Calu3 (cell line): ENCODE data around the gene DLL1. TPM values are rescaled to one million over a fixed set of nuclear protein-coding genes. Genes with fewer than 3 reads are reported as not detected.

Experiments
- BruUV-seq: library from RNA; stranded (reverse); fragments of 400-500 nt; replicated peaks from 2 replicates; lab custom pipeline; 2021; lab: Mats Ljungman, UMichigan
- CTCF ChIA-PET: fragments of 300-600 bp; sonication (Branson Sonifier 250); formaldehyde crosslinking; loops from one replicate; lab custom pipeline; 2022; ENCODE audit warnings: antibody characterized with exemption; lab: Charles Lee
- DNase-seq: peaks from one replicate; pipeline ENCODE4 v3.0.0; 2022
- H3K27ac Mint-ChIP-seq: one replicate; pipeline ENCODE4 v1.8.0; 2022; ENCODE audit warnings: mixed read lengths; ENCODE audit not compliant: unreplicated experiment
- H3K27me3 Mint-ChIP-seq: one replicate; pipeline ENCODE4 v1.8.0; 2022; ENCODE audit warnings: mixed read lengths; ENCODE audit not compliant: unreplicated experiment
- H3K36me3 Mint-ChIP-seq: one replicate; pipeline ENCODE4 v1.8.0; 2022; ENCODE audit warnings: mild to moderate bottlenecking, moderate library complexity, mixed read lengths; ENCODE audit not compliant: insufficient read depth, unreplicated experiment
- H3K4me1 Mint-ChIP-seq: one replicate; pipeline ENCODE4 v1.8.0; 2022; ENCODE audit warnings: mild to moderate bottlenecking, low read depth, mixed read lengths; ENCODE audit not compliant: unreplicated experiment
- H3K4me3 Mint-ChIP-seq: one replicate; pipeline ENCODE4 v1.8.0; 2022; ENCODE audit warnings: mild to moderate bottlenecking, low read depth, moderate library complexity, mixed read lengths; ENCODE audit not compliant: unreplicated experiment
- H3K9me3 Mint-ChIP-seq: one replicate; pipeline ENCODE4 v1.8.0; 2022; ENCODE audit warnings: low read depth, mixed read lengths; ENCODE audit not compliant: unreplicated experiment
- CTCF ChIP-seq: fragments of 200-600 bp; IDR thresholded peaks from one replicate; pipeline ENCODE4 v1.8.0; 2022; ENCODE audit warnings: antibody characterized with exemption; ENCODE audit not compliant: unreplicated experiment
- intact Hi-C: fragments of 100-400 bp; cut with micrococcal nuclease; formaldehyde crosslinking; loops from one replicate; pipeline ENCODE4 v1.10.0; 2022; ENCODE audit not compliant: unreplicated experiment
- total RNA-seq: library from RNA; stranded (reverse); gene quantifications from 2 replicates; pipeline ENCODE4 v1.2.3, GENCODE V29; 2022

The DLL1 gene
- total RNA-seq, 1 experiment from 2014 or later: 0.14 TPM

DNA sequence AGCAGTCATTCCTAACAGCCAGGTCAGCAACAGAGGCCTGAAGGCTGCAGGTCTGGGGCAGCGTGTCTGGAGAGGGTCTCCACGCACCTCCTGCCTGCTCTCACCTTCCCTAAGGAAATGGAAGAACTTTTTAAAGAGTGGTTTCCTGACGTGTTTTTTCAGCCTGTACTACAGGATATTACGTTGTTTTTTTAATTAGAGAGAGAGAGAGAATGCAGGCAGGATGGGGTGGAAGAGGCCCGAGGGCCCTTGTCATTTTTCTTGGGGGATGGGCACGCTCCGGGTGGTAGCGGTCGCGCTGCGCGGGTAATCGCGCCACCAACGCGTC, 2.1 kb downstream of the DLL1 start:
- H3K4me1 Mint-ChIP-seq: peaks cover 17% of the 10 kb centered on the region
- intact Hi-C loops: no loop called here
- BruUV-seq: no TSS peak
- TF ChIP-seq CTCF: no peak
- CTCF ChIA-PET: interaction anchor here (0.5 kb wide), 1 partner anchor 27 kb away, joined by 4 read pairs; no protein-coding TSS in a partner anchor
- no peak overlapping the region for H3K27ac Mint-ChIP-seq
- H3K27me3 Mint-ChIP-seq: peaks cover 88% of the 10 kb centered on the region
- H3K36me3 Mint-ChIP-seq: peaks cover 11% of the 10 kb centered on the region
- no peaks in the 10 kb centered on the region for H3K9me3 Mint-ChIP-seq
- peak overlapping the region; percentile 72 for H3K4me3 Mint-ChIP-seq
- DNase-seq: no peak

GRCh38 chr6:170288091-170288631, 2.7 kb downstream of the DLL1 start:
- CTCF ChIA-PET: interaction anchor here (0.5 kb wide), 1 partner anchor 28 kb away, joined by 4 read pairs; no protein-coding TSS in a partner anchor
- DNase-seq: no peak
- Mint-ChIP-seq H3K4me3 (peak overlapping the region; percentile 72), H3K4me1 (peaks cover 17% of the 10 kb centered on the region), H3K27me3 (peaks cover 81% of the 10 kb centered on the region), H3K9me3 (no peaks in the 10 kb centered on the region), H3K36me3 (peaks cover 11% of the 10 kb centered on the region), H3K27ac (no peak overlapping the region)
- TF ChIP-seq CTCF: no peak
- intact Hi-C loops: no loop called here
- no TSS peak for BruUV-seq

DNA sequence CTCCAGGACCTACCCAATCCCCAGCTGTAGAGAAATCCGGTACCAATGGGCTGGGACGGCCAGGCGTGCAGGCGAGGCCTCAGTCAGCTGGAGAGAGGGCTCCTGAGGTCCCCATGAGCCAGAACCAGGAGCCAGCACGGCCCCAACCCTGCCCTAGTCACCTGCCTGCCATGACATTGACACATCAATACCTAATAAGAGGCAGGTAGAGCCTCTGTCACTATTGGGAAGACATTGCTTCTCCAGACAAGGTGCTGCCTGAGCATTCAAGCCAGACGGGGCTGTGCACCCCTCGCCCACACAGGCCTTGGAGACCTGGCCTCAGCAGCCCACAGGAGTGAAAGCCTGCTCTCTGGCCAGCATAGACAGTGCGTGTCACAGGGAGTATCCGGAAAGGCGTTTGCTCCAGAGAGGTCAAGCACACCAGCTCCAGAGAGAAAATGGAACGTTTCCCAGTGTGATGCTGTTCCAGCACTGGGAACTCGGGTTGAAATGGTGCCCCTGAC, 3.5 kb downstream of the DLL1 start:
- H3K27me3 Mint-ChIP-seq: peaks cover 74% of the 10 kb centered on the region
- H3K4me3 Mint-ChIP-seq: no peak overlapping the region
- no peak overlapping the region for H3K27ac Mint-ChIP-seq
- peaks cover 11% of the 10 kb centered on the region for H3K36me3 Mint-ChIP-seq
- peaks cover 15% of the 10 kb centered on the region for H3K4me1 Mint-ChIP-seq
- no peaks in the 10 kb centered on the region for H3K9me3 Mint-ChIP-seq
- no peak for DNase-seq
- no TSS peak for BruUV-seq
- CTCF ChIA-PET: no interaction called here
- no peak for TF ChIP-seq CTCF
- intact Hi-C loops: no loop called here

DNA sequence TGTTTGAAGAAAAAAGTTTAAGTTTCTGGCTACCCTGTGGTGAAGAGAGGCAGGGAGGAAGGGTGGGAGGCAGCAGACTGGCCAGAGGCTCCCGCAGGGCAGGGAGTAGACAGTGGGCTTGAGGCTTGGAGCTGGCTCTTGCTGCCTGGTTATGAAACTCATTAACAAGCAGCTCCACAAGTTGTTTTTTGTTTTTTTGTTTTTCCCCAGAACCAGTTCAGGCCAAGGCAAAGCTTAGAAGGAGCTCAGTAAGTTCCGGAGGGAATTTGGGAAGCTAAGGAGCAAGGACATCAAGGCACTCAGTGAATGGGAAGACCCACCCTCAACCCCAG, 4.0 kb downstream of the DLL1 start:
- H3K27me3 Mint-ChIP-seq: peaks cover 69% of the 10 kb centered on the region
- CTCF ChIA-PET: no interaction called here
- H3K4me1 Mint-ChIP-seq: peaks cover 9% of the 10 kb centered on the region
- DNase-seq: no peak
- BruUV-seq: no TSS peak
- H3K4me3 Mint-ChIP-seq: no peak overlapping the region
- no peak overlapping the region for H3K27ac Mint-ChIP-seq
- intact Hi-C loops: no loop called here
- H3K36me3 Mint-ChIP-seq: peaks cover 9% of the 10 kb centered on the region
- no peak for TF ChIP-seq CTCF
- no peaks in the 10 kb centered on the region for H3K9me3 Mint-ChIP-seq
